HepG2 (cell line): ENCODE results near the gene APOC4. TPM values are rescaled to one million over a fixed set of nuclear protein-coding genes. Genes with fewer than 3 reads are reported as not detected.

Source experiments
- ATF6 ChIP-seq: sonication (generic); formaldehyde crosslinking; conservative IDR thresholded peaks from 2 replicates; pipeline ENCODE4 v1.4.0; 2020; ENCODE audit warnings: missing genetic modification reagents
- CHCHD3 ChIP-seq: sonication (generic); formaldehyde crosslinking; IDR thresholded peaks from 2 replicates; pipeline ENCODE4 v1.8.0; 2022; ENCODE audit warnings: mild to moderate bottlenecking, missing genetic modification reagents, moderate library complexity
- CSRNP1 ChIP-seq: sonication (generic); formaldehyde crosslinking; IDR thresholded peaks from 2 replicates; pipeline ENCODE4 v1.8.1; 2023; ENCODE audit warnings: mild to moderate bottlenecking, missing genetic modification reagents
- FOXA1 ChIP-seq, 2 experiments: fragments of 450-650 bp in 1 of 2; sonication (generic) in 1 of 2; formaldehyde crosslinking in 1 of 2; IDR thresholded peaks; 2 replicates each; pipeline versions ENCODE4 v1.4.0 to v1.6.1; 2016 to 2020; ENCODE audit warnings: missing genetic modification reagents in 1 of 2
- MZF1 ChIP-seq: sonication (generic); formaldehyde crosslinking; IDR thresholded peaks from 2 replicates; pipeline ENCODE4 v1.8.1; 2023; ENCODE audit warnings: mild to moderate bottlenecking, missing genetic modification reagents, borderline replicate concordance
- PLRG1 ChIP-seq: fragments of 450-650 bp; conservative IDR thresholded peaks from 2 replicates; pipeline ENCODE4 v1.6.1; 2016
- SRY ChIP-seq: sonication (generic); formaldehyde crosslinking; IDR thresholded peaks from 2 replicates; pipeline ENCODE4 v1.8.0; 2022; ENCODE audit warnings: mild to moderate bottlenecking, missing genetic modification reagents
- ZBTB2 ChIP-seq: sonication (generic); formaldehyde crosslinking; IDR thresholded peaks from 2 replicates; pipeline ENCODE4 v1.8.0; 2022; ENCODE audit warnings: low read depth, missing genetic modification reagents
- ZBTB8A ChIP-seq: sonication (generic); formaldehyde crosslinking; IDR thresholded peaks from 2 replicates; pipeline ENCODE4 v1.4.0; 2020; ENCODE audit warnings: mild to moderate bottlenecking, low read depth, missing genetic modification reagents, borderline replicate concordance
- ZNF460 ChIP-seq: sonication (generic); formaldehyde crosslinking; IDR thresholded peaks from 2 replicates; pipeline ENCODE4 v1.5.1; 2020; ENCODE audit warnings: missing genetic modification reagents, mild to moderate bottlenecking, borderline replicate concordance
- ZNF749 ChIP-seq: sonication (generic); formaldehyde crosslinking; IDR thresholded peaks from 2 replicates; pipeline ENCODE4 v1.8.0; 2022; ENCODE audit warnings: mild to moderate bottlenecking, missing genetic modification reagents, moderate library complexity, borderline replicate concordance
- polyA plus RNA-seq, 8 experiments: library from polyadenylated mRNA; depleted of rRNA in 3 of 8; stranded (reverse) in 7 of 8; unstranded in 1 of 8; fragments of >200 nt; fragmentation: Illumina TruSeq in 4 of 8; extraction: Trizol in 4 of 8; gene quantifications; 2 replicates each; pipeline versions ENCODE4 v1.2.1 to v1.2.3, GENCODE V29; 2011 to 2016; ENCODE audit warnings: low read depth in 4 of 8, missing spikeins in 1 of 8, mixed read lengths in 1 of 8; ENCODE audit not compliant: insufficient read depth in 1 of 8
- total RNA-seq, 5 experiments: library from RNA; depleted of rRNA; stranded (reverse); fragments of >200 nt; fragmentation: Illumina TruSeq; extraction: Trizol; gene quantifications; 2 replicates each; pipeline ENCODE4 v1.2.3, GENCODE V29; 2016; ENCODE audit warnings: low read depth in 1 of 5
- TF ChIP-seq, protein P1 (sequence below), 2 experiments: sonication (generic) in 1 of 2; formaldehyde crosslinking in 1 of 2; IDR thresholded peaks; 2 replicates each; pipeline versions ENCODE4 v1.4.0 to v1.6.1; 2016 to 2020; ENCODE audit warnings: borderline replicate concordance in 1 of 2, low read depth in 1 of 2, mild to moderate bottlenecking in 1 of 2, missing genetic modification reagents in 1 of 2
- TF ChIP-seq, protein P2 (sequence below): sonication (generic); formaldehyde crosslinking; IDR thresholded peaks from 2 replicates; pipeline ENCODE4 v1.4.0; 2020; ENCODE audit warnings: missing genetic modification reagents

The APOC4 gene
- total and polyA plus RNA-seq, 2 of the 13 experiments (the other 11 are each of a cell fraction or from before 2014, with no cell fraction given): 0.46 TPM; not detected in 1

- TF ChIP-seq, protein P1, sequence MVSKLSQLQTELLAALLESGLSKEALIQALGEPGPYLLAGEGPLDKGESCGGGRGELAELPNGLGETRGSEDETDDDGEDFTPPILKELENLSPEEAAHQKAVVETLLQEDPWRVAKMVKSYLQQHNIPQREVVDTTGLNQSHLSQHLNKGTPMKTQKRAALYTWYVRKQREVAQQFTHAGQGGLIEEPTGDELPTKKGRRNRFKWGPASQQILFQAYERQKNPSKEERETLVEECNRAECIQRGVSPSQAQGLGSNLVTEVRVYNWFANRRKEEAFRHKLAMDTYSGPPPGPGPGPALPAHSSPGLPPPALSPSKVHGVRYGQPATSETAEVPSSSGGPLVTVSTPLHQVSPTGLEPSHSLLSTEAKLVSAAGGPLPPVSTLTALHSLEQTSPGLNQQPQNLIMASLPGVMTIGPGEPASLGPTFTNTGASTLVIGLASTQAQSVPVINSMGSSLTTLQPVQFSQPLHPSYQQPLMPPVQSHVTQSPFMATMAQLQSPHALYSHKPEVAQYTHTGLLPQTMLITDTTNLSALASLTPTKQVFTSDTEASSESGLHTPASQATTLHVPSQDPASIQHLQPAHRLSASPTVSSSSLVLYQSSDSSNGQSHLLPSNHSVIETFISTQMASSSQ (IDR thresholded peaks at IDR 0.05; ENCODE audit: low read depth): no peak
- TF ChIP-seq, protein P1 (CRISPR knock-in tag; IDR thresholded peaks at IDR 0.05; ENCODE audit: borderline replicate concordance): peak; percentile 70; the same call in 1 of the 2 replicates
- no peak for TF ChIP-seq CHCHD3 (CRISPR knock-in tag)
- peak; percentile 59; the same call in 1 of the 2 replicates for TF ChIP-seq ZNF460 (CRISPR knock-in tag)
- peak; percentile 50 for TF ChIP-seq ZBTB2 (CRISPR knock-in tag)
- no peak for TF ChIP-seq ZBTB8A
- TF ChIP-seq, protein P2, sequence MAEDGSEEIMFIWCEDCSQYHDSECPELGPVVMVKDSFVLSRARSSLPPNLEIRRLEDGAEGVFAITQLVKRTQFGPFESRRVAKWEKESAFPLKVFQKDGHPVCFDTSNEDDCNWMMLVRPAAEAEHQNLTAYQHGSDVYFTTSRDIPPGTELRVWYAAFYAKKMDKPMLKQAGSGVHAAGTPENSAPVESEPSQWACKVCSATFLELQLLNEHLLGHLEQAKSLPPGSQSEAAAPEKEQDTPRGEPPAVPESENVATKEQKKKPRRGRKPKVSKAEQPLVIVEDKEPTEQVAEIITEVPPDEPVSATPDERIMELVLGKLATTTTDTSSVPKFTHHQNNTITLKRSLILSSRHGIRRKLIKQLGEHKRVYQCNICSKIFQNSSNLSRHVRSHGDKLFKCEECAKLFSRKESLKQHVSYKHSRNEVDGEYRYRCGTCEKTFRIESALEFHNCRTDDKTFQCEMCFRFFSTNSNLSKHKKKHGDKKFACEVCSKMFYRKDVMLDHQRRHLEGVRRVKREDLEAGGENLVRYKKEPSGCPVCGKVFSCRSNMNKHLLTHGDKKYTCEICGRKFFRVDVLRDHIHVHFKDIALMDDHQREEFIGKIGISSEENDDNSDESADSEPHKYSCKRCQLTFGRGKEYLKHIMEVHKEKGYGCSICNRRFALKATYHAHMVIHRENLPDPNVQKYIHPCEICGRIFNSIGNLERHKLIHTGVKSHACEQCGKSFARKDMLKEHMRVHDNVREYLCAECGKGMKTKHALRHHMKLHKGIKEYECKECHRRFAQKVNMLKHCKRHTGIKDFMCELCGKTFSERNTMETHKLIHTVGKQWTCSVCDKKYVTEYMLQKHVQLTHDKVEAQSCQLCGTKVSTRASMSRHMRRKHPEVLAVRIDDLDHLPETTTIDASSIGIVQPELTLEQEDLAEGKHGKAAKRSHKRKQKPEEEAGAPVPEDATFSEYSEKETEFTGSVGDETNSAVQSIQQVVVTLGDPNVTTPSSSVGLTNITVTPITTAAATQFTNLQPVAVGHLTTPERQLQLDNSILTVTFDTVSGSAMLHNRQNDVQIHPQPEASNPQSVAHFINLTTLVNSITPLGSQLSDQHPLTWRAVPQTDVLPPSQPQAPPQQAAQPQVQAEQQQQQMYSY (CRISPR knock-in tag): 0 out of 2 replicates have a peak, but pooled peaks have one; percentile 26
- TF ChIP-seq FOXA1 (IDR thresholded peaks at IDR 0.05): no peak
- no peak; the same call in 1 of the 2 replicates for TF ChIP-seq FOXA1 (CRISPR knock-in tag; IDR thresholded peaks at IDR 0.05)
- peak; percentile 32; the same call in 1 of the 2 replicates for TF ChIP-seq CSRNP1 (CRISPR knock-in tag)
- no peak for TF ChIP-seq ZNF749 (CRISPR knock-in tag)
- no peak for TF ChIP-seq MZF1 (CRISPR knock-in tag)
- TF ChIP-seq ATF6: no peak; the same call in 1 of the 2 replicates
- TF ChIP-seq SRY: peak; percentile 46; the same call in 1 of the 2 replicates
- TF ChIP-seq PLRG1: no peak
Observed at GRCh38 chr19:44903602-44904425, 38.2 kb upstream of the APOC4 start (continued).
